Neural cell (in vitro differentiated cells): ENCODE results near the gene PRKAR1A. TPM values are rescaled to one million over a fixed set of nuclear protein-coding genes. Genes with fewer than 3 reads are reported as not detected.

Experiments used
- H2AFZ ChIP-seq: fragments of 200-600, 300-800 bp; sonication (generic), shearing (Covaris generic); 2 replicates; pipeline ENCODE4 v1.6.0; 2014; ENCODE audit warnings: low read depth, mild to moderate bottlenecking, antibody characterized with exemption, low read length, moderate library complexity
- H3F3A ChIP-seq: fragments of 200-600 bp; shearing (Covaris generic); 2 replicates; pipeline ENCODE4 v1.6.1; 2016; ENCODE audit warnings: mild to moderate bottlenecking, moderate library complexity, mixed read lengths, antibody characterized with exemption, low read length; ENCODE audit not compliant: insufficient read depth, poor library complexity, severe bottlenecking
- H3K27ac ChIP-seq: fragments of 200-600, 300-800 bp; sonication (generic), shearing (Covaris generic); 2 replicates; pipeline ENCODE4 v1.5.1; 2014; ENCODE audit warnings: mild to moderate bottlenecking, low read length, moderate library complexity
- H3K27me3 ChIP-seq: fragments of 300-800, 200-600 bp; sonication (generic), shearing (Covaris generic); 2 replicates; pipeline ENCODE4 v1.6.0; 2014; ENCODE audit warnings: mild to moderate bottlenecking, low read depth, low read length, moderate library complexity; ENCODE audit not compliant: insufficient read depth
- H3K36me3 ChIP-seq: fragments of 300-800, 200-600 bp; sonication (generic), shearing (Covaris generic); 2 replicates; pipeline ENCODE4 v1.5.1; 2014; ENCODE audit warnings: mild to moderate bottlenecking, antibody characterized with exemption, low read length, moderate library complexity; ENCODE audit not compliant: insufficient read depth
- H3K4me2 ChIP-seq: fragments of 300-800, 200-600 bp; sonication (generic), shearing (Covaris generic); 2 replicates; pipeline ENCODE4 v1.6.0; 2014; ENCODE audit warnings: mild to moderate bottlenecking, low read length
- H3K4me3 ChIP-seq: fragments of 300-800, 200-600 bp; sonication (generic), shearing (Covaris generic); 2 replicates; pipeline ENCODE4 v1.5.1; 2014; ENCODE audit warnings: mild to moderate bottlenecking, low read length, moderate library complexity
- H3K79me2 ChIP-seq: fragments of 200-600 bp; shearing (Covaris generic); replicated peaks from 2 replicates; pipeline ENCODE4 v1.6.0; 2014; ENCODE audit warnings: mild to moderate bottlenecking, low read length, moderate library complexity; ENCODE audit not compliant: insufficient read depth
- H3K9ac ChIP-seq: fragments of 300-800, 200-600 bp; sonication (generic), shearing (Covaris generic); 2 replicates; pipeline ENCODE4 v1.6.1; 2016; ENCODE audit warnings: mild to moderate bottlenecking, low read length, mixed read lengths
- H3K9me2 ChIP-seq: fragments of 200-600 bp; shearing (Covaris generic); 2 replicates; pipeline ENCODE4 v1.6.1; 2016; ENCODE audit warnings: mild to moderate bottlenecking, low read length, mixed read lengths; ENCODE audit not compliant: insufficient read depth
- H3K9me3 ChIP-seq: fragments of 200-600, 300-800 bp; sonication (generic), shearing (Covaris generic); 2 replicates; pipeline ENCODE4 v1.6.1; 2016; ENCODE audit warnings: mild to moderate bottlenecking, mixed run types, low read length, moderate library complexity, mixed read lengths
- H4K20me1 ChIP-seq: fragments of 200-600 bp; shearing (Covaris generic); 2 replicates; pipeline ENCODE4 v1.6.1; 2016; ENCODE audit warnings: mild to moderate bottlenecking, mixed run types; ENCODE audit not compliant: insufficient read depth
- EP300 ChIP-seq: fragments of 450-650 bp; conservative IDR thresholded peaks from 2 replicates; pipeline ENCODE4 v1.6.1; 2014; ENCODE audit warnings: antibody characterized with exemption, mild to moderate bottlenecking, moderate library complexity; ENCODE audit not compliant: poor library complexity, severe bottlenecking
- EZH2 ChIP-seq: fragments of 200-600, 300-800 bp; shearing (Covaris generic), sonication (generic); IDR thresholded peaks from 2 replicates; pipeline ENCODE4 v1.6.1; 2014; ENCODE audit warnings: antibody characterized with exemption, low read length, borderline replicate concordance, mild to moderate bottlenecking; ENCODE audit not compliant: insufficient read depth, poor library complexity, severe bottlenecking
- MXI1 ChIP-seq: fragments of 450-650 bp; conservative IDR thresholded peaks from 2 replicates; pipeline ENCODE4 v1.6.1; 2014; ENCODE audit warnings: antibody characterized with exemption, mild to moderate bottlenecking; ENCODE audit not compliant: poor library complexity, severe bottlenecking
- POLR2AphosphoS5 ChIP-seq: IDR thresholded peaks from 2 replicates; pipeline ENCODE4 v1.6.1; 2012
- RAD21 ChIP-seq: fragments of 450-650 bp; conservative IDR thresholded peaks from 2 replicates; pipeline ENCODE4 v1.6.1; 2014; ENCODE audit warnings: antibody characterized with exemption, mild to moderate bottlenecking, moderate library complexity
- SMC3 ChIP-seq: fragments of 450-650 bp; conservative IDR thresholded peaks from 2 replicates; pipeline ENCODE4 v1.6.1; 2014; ENCODE audit warnings: antibody characterized with exemption, mild to moderate bottlenecking, moderate library complexity; ENCODE audit not compliant: poor library complexity
- TAF1 ChIP-seq: IDR thresholded peaks from 2 replicates; pipeline ENCODE4 v1.6.1; 2012; ENCODE audit warnings: low read depth
- polyA plus RNA-seq: library from polyadenylated mRNA; depleted of rRNA; stranded (reverse); fragments of >200 nt; gene quantifications from 2 replicates; pipeline ENCODE4 v1.2.3, GENCODE V29; 2014
- TF ChIP-seq, protein P1 (sequence below): fragments of 450-650 bp; IDR thresholded peaks from 2 replicates; pipeline ENCODE4 v1.5.1; 2014; ENCODE audit warnings: antibody characterized with exemption, mild to moderate bottlenecking, moderate library complexity; ENCODE audit not compliant: poor library complexity, severe bottlenecking
- TF ChIP-seq, protein P2 (sequence below): IDR thresholded peaks from 2 replicates; pipeline ENCODE4 v1.6.1; 2012; ENCODE audit warnings: borderline replicate concordance

The PRKAR1A gene
- polyA plus RNA-seq, 1 donor from 2014 or later = 539 TPM

DNA sequence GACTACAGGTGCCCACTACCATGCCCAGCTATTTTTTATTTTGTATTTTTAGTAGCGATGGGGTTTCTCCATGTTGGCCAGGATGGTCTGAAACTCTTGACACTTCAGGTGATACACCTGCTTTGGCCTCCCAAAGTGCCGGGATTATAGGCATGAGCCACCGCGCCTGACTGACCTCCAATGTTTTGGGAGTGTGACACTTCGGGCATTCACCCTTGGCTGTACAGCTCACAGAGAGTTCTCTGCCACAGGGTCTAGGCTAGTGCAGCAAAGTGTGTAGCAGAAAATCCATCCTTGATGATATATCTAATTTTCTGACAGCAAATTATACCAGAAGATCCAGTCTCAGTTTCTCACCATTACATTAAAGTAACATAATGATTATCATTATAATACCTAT lies 74.8 kb downstream of the PRKAR1A start:
- Histone ChIP-seq H2AFZ (no peak overlapping the region), H3K4me2 (no peak overlapping the region), H3K9me2 (no peaks in the 10 kb centered on the region), H3K4me3 (no peak overlapping the region), H3K9ac (no peak overlapping the region), H3F3A (no peaks in the 10 kb centered on the region), H3K27me3 (no peaks in the 10 kb centered on the region), H4K20me1 (no peaks in the 10 kb centered on the region), H3K27ac (no peak overlapping the region), H3K9me3 (no peaks in the 10 kb centered on the region), H3K36me3 (no peaks in the 10 kb centered on the region), H3K79me2 (no peaks in the 10 kb centered on the region)
- no peak for TF ChIP-seq SMC3
- no peak for TF ChIP-seq MXI1
- TF ChIP-seq RAD21 = no peak
- no peak for TF ChIP-seq EP300
- TF ChIP-seq, protein P1, sequence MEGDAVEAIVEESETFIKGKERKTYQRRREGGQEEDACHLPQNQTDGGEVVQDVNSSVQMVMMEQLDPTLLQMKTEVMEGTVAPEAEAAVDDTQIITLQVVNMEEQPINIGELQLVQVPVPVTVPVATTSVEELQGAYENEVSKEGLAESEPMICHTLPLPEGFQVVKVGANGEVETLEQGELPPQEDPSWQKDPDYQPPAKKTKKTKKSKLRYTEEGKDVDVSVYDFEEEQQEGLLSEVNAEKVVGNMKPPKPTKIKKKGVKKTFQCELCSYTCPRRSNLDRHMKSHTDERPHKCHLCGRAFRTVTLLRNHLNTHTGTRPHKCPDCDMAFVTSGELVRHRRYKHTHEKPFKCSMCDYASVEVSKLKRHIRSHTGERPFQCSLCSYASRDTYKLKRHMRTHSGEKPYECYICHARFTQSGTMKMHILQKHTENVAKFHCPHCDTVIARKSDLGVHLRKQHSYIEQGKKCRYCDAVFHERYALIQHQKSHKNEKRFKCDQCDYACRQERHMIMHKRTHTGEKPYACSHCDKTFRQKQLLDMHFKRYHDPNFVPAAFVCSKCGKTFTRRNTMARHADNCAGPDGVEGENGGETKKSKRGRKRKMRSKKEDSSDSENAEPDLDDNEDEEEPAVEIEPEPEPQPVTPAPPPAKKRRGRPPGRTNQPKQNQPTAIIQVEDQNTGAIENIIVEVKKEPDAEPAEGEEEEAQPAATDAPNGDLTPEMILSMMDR = no peak
- TF ChIP-seq EZH2 = no peak
- no peak for TF ChIP-seq TAF1
- no peak for TF ChIP-seq POLR2AphosphoS5
- TF ChIP-seq, protein P2, sequence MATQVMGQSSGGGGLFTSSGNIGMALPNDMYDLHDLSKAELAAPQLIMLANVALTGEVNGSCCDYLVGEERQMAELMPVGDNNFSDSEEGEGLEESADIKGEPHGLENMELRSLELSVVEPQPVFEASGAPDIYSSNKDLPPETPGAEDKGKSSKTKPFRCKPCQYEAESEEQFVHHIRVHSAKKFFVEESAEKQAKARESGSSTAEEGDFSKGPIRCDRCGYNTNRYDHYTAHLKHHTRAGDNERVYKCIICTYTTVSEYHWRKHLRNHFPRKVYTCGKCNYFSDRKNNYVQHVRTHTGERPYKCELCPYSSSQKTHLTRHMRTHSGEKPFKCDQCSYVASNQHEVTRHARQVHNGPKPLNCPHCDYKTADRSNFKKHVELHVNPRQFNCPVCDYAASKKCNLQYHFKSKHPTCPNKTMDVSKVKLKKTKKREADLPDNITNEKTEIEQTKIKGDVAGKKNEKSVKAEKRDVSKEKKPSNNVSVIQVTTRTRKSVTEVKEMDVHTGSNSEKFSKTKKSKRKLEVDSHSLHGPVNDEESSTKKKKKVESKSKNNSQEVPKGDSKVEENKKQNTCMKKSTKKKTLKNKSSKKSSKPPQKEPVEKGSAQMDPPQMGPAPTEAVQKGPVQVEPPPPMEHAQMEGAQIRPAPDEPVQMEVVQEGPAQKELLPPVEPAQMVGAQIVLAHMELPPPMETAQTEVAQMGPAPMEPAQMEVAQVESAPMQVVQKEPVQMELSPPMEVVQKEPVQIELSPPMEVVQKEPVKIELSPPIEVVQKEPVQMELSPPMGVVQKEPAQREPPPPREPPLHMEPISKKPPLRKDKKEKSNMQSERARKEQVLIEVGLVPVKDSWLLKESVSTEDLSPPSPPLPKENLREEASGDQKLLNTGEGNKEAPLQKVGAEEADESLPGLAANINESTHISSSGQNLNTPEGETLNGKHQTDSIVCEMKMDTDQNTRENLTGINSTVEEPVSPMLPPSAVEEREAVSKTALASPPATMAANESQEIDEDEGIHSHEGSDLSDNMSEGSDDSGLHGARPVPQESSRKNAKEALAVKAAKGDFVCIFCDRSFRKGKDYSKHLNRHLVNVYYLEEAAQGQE = no peak

DNA sequence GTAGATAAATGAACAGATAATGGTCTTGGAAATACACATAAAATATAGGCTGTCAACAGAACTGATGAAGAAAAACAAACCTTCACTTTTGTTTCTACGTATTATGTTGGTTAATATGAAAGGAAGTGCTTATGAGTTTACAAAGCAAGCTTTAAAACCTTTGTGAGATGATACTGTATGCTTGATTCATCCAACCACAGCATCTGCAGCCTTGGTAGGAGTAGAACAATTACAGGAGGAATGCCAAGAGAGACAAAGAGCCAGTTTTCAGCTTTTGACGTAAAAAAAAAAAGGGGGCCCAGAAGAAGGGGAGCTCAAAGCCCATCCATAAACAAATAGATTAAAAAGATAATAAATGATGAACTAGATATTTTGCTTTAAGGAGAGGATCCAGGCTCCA lies 75.6 kb downstream of the PRKAR1A start:
- Histone ChIP-seq H3F3A (no peaks in the 10 kb centered on the region), H4K20me1 (no peaks in the 10 kb centered on the region), H3K4me2 (no peak overlapping the region), H3K9ac (no peak overlapping the region), H3K9me3 (no peaks in the 10 kb centered on the region), H2AFZ (no peak overlapping the region), H3K9me2 (no peaks in the 10 kb centered on the region), H3K79me2 (no peaks in the 10 kb centered on the region), H3K36me3 (no peaks in the 10 kb centered on the region), H3K27me3 (no peaks in the 10 kb centered on the region), H3K27ac (no peak overlapping the region), H3K4me3 (no peak overlapping the region)
- TF ChIP-seq EP300 = no peak
- TF ChIP-seq MXI1 = no peak
- TF ChIP-seq EZH2 = no peak
- TF ChIP-seq TAF1 = no peak
- no peak for TF ChIP-seq SMC3
- TF ChIP-seq, protein P1 = no peak
- TF ChIP-seq RAD21 = no peak
- no peak for TF ChIP-seq POLR2AphosphoS5
- TF ChIP-seq, protein P2 = no peak
